NCI-H2196 treated with DMSO at 0.1 percent for 48 hours (cell line): ENCODE data around the gene IQCH.
A peak's percentile ranks its signal among the peaks of the same experiment; 100 is the strongest.
"Not testable (repeated sequence)": the region's sequence is repeated elsewhere in the genome, so short reads cannot be mapped to it uniquely, and the experiment has no call there.

Source experiments
- DNase-seq: peaks from one replicate; lab custom pipeline; 2025; ENCODE audit not compliant: unreplicated experiment; lab: John Stamatoyannopoulos, UW

Gene IQCH

DNA sequence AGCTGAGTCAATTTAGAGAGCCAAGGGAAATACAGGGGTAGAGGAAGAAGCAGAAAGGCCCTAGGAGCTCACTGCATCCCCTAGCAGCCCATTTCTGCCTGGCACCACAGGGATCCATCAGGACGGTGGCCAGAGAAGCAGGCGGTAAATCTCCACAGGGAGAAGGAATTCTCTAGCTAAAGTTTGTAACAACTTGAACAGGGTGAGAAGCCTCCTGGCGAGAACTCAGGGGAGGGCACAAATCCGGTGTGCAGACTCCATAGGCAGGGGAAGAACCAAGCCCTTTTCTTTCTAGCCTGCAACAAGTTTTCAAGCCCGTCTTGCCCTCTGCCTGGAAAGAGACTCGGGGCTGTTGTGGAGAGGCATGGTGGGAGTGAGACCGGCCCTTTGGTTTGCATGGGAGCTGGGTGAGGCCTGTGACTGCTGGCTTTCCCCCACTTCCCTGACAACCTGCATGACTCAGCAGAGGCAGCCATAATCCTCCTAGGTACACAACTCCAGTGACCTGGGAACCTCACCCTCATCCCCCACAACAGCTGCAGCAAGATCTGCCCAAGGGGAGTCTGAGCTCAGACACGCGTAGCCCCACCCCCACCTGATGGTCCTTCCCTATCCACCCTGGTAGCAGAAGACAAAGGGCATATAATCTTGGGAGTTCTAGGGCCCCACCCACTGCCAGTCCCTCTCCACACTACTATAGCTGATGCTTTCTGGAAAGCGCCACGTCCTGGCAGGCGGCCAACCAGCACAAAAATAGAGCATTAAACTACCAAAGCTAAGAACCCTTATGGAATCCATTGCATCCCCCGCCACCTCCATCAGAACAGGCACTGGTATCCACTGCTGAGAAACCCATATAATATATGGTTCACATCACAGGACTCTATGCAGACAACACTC, 182.0 kb downstream of the IQCH start:
- DNase-seq = not testable (repeated sequence)

DNA sequence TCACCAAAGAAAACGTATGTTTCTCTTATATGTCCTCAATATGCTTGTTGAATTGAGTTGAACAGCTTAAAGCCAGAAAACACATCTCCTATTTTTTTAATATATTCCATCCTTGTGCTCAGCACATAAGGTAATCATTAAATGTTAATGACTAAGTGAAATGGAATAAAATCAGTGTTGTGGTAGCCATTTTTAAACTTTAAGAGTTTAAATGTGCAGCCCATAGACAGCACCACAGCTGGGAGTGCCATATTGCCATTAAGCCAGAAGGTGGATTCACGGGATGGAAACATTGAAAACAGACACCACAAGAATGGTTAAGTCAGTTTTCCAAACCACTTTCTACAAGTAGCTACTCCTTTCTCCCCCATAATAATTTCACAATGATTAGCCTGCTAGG, 189.5 kb downstream of the IQCH start:
- DNase-seq = no peak

DNA sequence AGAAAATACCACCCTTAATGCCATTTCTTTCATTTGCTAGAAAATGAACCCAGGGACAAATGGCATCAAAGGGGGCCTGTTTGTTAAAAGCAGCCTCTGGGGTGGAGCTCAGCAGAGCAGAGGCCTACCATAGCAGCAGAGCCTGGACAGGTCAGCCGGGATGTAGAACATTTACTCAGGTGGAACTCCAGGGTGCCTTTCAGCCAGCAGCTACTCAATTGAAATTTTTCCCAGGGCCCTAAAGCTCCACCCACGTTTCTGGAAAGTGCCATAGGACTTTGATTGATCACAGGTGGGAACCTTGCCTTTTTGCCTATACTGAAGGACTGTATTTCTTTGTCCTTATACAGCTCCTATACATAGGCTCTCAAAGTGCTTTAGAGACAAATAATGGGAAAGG, 191.9 kb downstream of the IQCH start:
- DNase-seq = no peak

DNA sequence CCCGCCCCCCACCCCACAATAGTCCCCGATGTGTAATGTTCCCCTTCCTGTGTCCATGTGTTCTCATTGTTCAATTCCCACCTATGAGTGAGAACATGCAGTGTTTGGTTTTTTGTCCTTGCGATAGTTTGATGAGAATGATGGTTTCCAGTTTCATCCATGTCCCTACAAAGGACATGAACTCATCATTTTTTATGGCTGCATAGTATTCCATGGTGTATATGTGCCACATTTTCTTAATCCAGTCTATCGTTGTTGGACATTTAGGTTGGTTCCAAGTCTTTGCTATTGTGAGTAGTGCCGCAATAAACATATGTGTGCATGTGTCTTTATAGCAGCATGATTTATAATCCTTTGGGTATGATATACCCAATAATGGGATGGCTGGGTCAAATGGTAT, 193.8 kb downstream of the IQCH start:
- DNase-seq = not testable (repeated sequence)

GRCh38 chr15:67453703-67454102, 199.1 kb downstream of the IQCH start:
- not testable (repeated sequence) for DNase-seq

DNA sequence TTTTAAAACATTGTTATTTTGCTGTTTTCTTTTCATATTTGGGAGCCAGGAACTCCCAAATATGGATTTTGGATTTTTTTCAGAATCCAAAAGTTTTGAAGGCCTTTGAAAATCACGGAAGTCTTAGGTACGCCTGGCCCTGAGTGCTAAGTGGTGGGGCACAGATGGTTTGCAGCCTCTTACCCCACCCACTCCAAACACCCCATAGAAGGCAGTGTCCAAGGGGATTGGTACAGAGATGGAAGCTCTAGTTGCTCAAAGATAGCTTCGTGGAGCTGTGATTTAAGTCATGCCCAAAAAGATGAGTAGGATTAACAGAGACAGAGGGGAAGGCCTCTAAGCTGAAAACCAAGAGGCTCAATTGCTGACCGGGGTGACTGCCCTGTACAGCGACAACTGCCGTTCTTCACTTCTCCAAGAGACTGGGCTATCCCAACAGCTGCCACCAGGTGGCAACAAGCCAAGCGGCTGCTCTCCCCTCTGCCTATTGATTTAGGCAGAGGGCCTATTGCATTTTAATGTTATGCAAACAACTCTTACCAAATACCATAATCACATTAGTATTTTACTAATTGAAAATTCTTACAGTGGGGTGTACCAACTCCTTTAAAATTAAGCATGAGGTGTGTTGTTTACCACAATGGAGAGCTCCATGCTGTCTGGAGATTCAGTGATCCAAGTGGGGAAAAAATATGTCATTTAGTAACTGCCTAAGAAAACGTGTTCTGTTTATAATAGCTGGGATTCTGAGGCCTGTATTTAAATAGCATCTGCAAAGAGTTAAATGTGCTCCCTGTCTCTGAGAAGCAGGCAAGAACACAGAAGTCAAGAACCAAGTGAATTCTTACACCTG, 202.3 kb downstream of the IQCH start:
- DNase-seq = peak; percentile 42

DNA sequence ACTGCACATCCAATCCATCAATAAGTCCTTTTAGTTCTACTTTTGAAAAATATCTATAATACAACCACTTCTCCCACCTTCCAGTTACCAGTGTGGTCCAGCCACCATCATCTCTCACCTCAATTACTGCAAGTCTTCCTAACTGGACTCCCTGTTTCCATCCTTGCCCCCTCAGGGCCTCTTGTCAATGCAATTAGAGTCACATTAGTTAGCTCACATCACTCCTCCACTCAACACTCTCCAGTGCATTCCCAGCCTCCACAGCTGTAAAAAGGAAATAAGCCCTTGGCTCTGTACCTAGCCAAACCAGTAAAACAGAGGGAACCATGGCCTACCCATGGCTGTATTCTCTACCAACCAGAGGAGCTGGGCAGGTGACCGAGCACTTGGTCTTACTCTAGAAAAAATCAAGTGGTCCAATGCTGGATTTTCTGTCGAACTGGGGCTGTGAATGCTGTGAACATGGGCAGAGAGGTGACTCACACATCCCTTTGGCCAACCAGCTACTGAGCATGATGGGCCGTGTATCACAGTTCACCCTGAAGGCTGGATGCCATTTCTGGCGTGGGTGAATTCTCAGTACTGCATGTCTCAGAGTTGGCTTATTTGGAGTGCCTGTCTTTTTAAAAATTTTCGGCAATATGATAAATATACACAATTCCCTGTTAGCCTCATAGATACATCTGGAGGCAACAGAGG, 203.9 kb downstream of the IQCH start:
- no peak for DNase-seq

- DNase-seq = no peak
These were observed 205.9 kb downstream of the IQCH start for GRCh38 chr15:67460521-67460920.

- no peak for DNase-seq
These were observed 207.1 kb downstream of the IQCH start for GRCh38 chr15:67461735-67462134.

DNA sequence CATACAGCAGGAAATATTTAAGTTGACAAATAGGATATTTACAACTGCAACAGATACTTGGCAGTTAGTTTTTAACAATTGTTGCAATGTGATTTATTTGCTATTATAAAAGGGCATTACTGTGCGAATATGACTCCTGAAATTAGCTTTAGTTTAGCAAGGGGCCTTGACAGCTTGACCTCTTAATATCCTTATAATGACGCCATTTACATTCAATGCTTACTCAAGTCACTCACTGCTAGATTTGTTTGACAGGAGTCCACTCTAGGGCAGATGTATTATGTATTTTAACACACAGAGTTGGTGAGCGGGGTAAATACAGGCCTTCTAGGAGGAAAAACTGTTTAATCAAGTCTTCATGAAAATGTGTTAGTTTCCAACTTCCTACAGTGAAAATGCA, 208.3 kb downstream of the IQCH start:
- DNase-seq = no peak

GRCh38 chr15:67463488-67463887, 208.9 kb downstream of the IQCH start:
- DNase-seq = no peak

DNA sequence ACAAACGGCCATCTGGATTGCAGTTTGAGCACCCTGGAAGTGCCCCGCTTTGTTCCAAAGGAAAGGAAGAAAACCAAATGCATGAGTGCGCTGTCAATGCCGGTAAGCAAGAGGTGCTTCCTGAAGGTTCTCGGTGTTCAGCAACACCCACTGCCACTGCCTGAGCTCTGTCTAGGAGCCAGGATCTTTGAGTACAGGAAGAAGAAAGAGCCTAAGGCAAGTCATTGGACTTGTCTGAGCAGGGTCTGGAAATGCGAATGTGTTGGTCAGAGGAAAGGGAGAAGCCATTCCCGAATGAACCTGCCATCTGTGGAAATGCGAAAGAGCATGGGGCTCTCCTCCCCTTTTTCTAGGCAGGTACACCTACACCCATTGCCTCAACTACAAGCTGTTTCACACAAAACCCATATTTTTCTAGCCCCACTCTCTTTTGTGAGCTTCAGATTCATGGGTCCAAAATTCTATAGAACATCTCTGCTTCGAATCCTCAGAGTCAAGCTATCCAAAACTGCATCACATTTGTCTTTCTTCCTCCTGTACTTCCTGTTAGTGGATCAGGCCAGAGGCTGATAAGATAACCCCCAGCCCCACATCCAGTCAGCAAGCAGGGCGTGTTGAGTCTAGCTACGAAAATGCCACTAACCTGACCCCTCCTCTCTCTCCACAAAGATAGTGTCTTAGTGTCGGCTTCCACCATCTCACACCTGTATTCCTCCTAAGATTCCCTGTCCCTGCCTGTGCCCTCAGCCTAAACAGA, 210.8 kb downstream of the IQCH start:
- no peak for DNase-seq

DNA sequence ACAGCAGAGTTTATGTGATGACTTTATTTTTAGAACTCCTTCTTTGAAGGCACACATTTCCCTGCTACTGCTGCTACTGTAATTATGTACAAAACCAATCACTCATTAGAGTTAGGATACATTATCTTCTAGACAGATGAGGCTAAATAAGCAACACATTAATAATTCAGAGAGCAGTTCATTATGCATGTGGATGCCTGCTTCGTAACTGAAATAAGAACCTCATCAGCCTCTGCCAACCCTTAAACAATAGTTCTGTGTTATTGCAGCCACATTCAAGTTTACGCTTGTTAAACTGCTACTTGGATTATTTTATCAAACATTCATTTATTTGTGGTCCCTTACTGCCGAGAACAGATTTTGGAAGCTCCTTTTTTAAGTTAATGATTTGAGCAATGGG, 213.8 kb downstream of the IQCH start:
- no peak for DNase-seq

- no peak for DNase-seq
These were observed 215.1 kb downstream of the IQCH start for GRCh38 chr15:67469680-67470079.

DNA sequence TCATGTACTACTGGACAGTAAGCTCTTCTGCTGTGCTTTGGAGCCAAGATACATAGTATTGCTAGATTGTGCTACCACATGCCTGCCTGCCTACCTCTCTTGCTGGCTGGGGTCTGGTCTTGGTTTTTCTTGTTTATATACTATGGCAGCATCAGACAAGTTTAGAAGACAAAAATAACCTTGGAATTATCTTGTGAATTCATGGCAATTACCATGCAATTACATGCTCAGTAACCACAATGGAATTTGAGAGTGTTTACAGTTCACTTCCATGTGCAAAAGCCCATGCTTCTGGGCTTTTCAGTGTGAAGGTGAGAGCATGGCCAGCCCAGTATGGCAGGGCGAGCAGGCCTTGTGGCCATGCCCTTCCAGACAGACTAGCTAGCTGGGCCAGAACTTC, 218.4 kb downstream of the IQCH start:
- DNase-seq = no peak

- DNase-seq = no peak
These were observed 220.0 kb downstream of the IQCH start for GRCh38 chr15:67474405-67475110.

GRCh38 chr15:67479781-67480505, 225.4 kb downstream of the IQCH start:
- no peak for DNase-seq

GRCh38 chr15:67480741-67481140, 226.2 kb downstream of the IQCH start:
- DNase-seq = no peak

DNA sequence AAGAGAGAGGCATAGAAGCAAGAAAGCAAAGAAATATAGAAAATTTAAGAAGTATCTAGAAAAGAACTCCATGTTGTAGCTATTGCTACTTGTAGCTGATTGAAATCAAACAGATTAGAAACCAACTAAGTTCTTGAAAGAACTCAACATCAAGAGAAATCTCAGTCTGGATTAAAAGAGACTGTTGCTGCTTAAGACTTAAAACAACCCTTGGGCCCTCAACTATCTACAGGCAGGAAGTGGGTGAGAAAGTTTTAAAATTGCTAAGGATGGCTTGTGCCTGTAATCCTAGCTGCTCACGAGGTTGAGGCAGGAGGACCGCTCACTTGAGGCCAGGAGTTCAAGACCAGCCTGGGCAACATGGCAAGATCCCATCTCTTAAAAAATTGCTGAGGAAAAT, 227.1 kb downstream of the IQCH start:
- DNase-seq = no peak
